ENCODE results near the gene MYO19.

MYO19 gene

GRCh38 chr17:36482611-36483504 lies 51.8 kb downstream of the MYO19 start:
- Histone ChIP-seq H3K4me3 (ENCODE audit: low read length) (no peak overlapping the region), H3K36me3 (replicated peaks; ENCODE audit: low read depth, low read length) (no peaks in the 10 kb centered on the region), H3K27ac (ENCODE audit: low read length) (no peak overlapping the region), H3K4me2 (ENCODE audit: low read length) (peak overlapping the region; percentile 58), H3K79me2 (ENCODE audit: low read length) (peaks cover 13% of the 10 kb centered on the region), H2AFZ (ENCODE audit: low read depth, low read length) (no peak overlapping the region), H3K4me1 (ENCODE audit: low read length) (peaks cover 14% of the 10 kb centered on the region), H3K9ac (ENCODE audit: low read length) (no peak overlapping the region), H3K9me3 (ENCODE audit: insufficient read depth, low read length) (no peaks in the 10 kb centered on the region), H4K20me1 (ENCODE audit: insufficient read depth, low read length) (no peaks in the 10 kb centered on the region), H3K27me3 (ENCODE audit: low read depth, low read length) (peaks cover 13% of the 10 kb centered on the region)
- TF ChIP-seq CTCF (IDR thresholded peaks at IDR 0.05; ENCODE audit: low read depth, low read length) = peak; percentile 50
- no peak for TF ChIP-seq EZH2phosphoT487 (IDR thresholded peaks at IDR 0.05; ENCODE audit: low read depth)

- H3K9ac ChIP-seq (ENCODE audit: low read length) = no peak overlapping the region
- H3K79me2 ChIP-seq (ENCODE audit: low read length) = peaks cover 2% of the 10 kb centered on the region
- no peak overlapping the region for H3K4me3 ChIP-seq (ENCODE audit: low read length)
- H3K36me3 ChIP-seq (replicated peaks; ENCODE audit: low read depth, low read length) = no peaks in the 10 kb centered on the region
- peaks cover 10% of the 10 kb centered on the region for H3K4me1 ChIP-seq (ENCODE audit: low read length)
- H4K20me1 ChIP-seq (ENCODE audit: insufficient read depth, low read length) = no peaks in the 10 kb centered on the region
- H3K27me3 ChIP-seq (ENCODE audit: low read depth, low read length) = peaks cover 20% of the 10 kb centered on the region
- H3K27ac ChIP-seq (ENCODE audit: low read length) = no peak overlapping the region
- H2AFZ ChIP-seq (ENCODE audit: low read depth, low read length) = no peak overlapping the region
- no peak for TF ChIP-seq EZH2phosphoT487 (IDR thresholded peaks at IDR 0.05; ENCODE audit: low read depth)
- TF ChIP-seq CTCF (IDR thresholded peaks at IDR 0.05; ENCODE audit: low read depth, low read length) = no peak
- no peak overlapping the region for H3K4me2 ChIP-seq (ENCODE audit: low read length)
- no peaks in the 10 kb centered on the region for H3K9me3 ChIP-seq (ENCODE audit: insufficient read depth, low read length)
Observed at GRCh38 chr17:36481829-36482228, 52.8 kb downstream of the MYO19 start.

GRCh38 chr17:36475346-36475970 lies 59.2 kb downstream of the MYO19 start:
- H3K27ac ChIP-seq (ENCODE audit: low read length) = no peak overlapping the region
- H3K4me1 ChIP-seq (ENCODE audit: low read length) = peaks cover 10% of the 10 kb centered on the region
- H3K4me2 ChIP-seq (ENCODE audit: low read length) = no peak overlapping the region
- H3K9ac ChIP-seq (ENCODE audit: low read length) = no peak overlapping the region
- no peak for TF ChIP-seq EZH2phosphoT487 (IDR thresholded peaks at IDR 0.05; ENCODE audit: low read depth)
- no peak for TF ChIP-seq CTCF (IDR thresholded peaks at IDR 0.05; ENCODE audit: low read depth, low read length)
- H3K4me3 ChIP-seq (ENCODE audit: low read length) = no peak overlapping the region
- H3K27me3 ChIP-seq (ENCODE audit: low read depth, low read length) = peaks cover 56% of the 10 kb centered on the region
- H3K36me3 ChIP-seq (replicated peaks; ENCODE audit: low read depth, low read length) = no peaks in the 10 kb centered on the region
- H3K9me3 ChIP-seq (ENCODE audit: insufficient read depth, low read length) = no peaks in the 10 kb centered on the region
- no peaks in the 10 kb centered on the region for H4K20me1 ChIP-seq (ENCODE audit: insufficient read depth, low read length)
- H2AFZ ChIP-seq (ENCODE audit: low read depth, low read length) = no peak overlapping the region
- H3K79me2 ChIP-seq (ENCODE audit: low read length) = no peaks in the 10 kb centered on the region

- Histone ChIP-seq H3K4me2 (ENCODE audit: low read length) (no peak overlapping the region), H3K79me2 (ENCODE audit: low read length) (no peaks in the 10 kb centered on the region), H3K9ac (ENCODE audit: low read length) (no peak overlapping the region), H3K27me3 (ENCODE audit: low read depth, low read length) (peaks cover 48% of the 10 kb centered on the region), H3K9me3 (ENCODE audit: insufficient read depth, low read length) (no peaks in the 10 kb centered on the region), H3K27ac (ENCODE audit: low read length) (no peak overlapping the region), H3K36me3 (replicated peaks; ENCODE audit: low read depth, low read length) (no peaks in the 10 kb centered on the region), H4K20me1 (ENCODE audit: insufficient read depth, low read length) (no peaks in the 10 kb centered on the region), H2AFZ (ENCODE audit: low read depth, low read length) (no peak overlapping the region), H3K4me1 (ENCODE audit: low read length) (peaks cover 16% of the 10 kb centered on the region), H3K4me3 (ENCODE audit: low read length) (no peak overlapping the region)
- TF ChIP-seq EZH2phosphoT487 (IDR thresholded peaks at IDR 0.05; ENCODE audit: low read depth) (no peak), CTCF (IDR thresholded peaks at IDR 0.05; ENCODE audit: low read depth, low read length) (no peak)
Observed at GRCh38 chr17:36474571-36474970, 60.1 kb downstream of the MYO19 start.

Data from OCI-LY3 (cell line).